ENCODE results near the gene GIGYF1. TPM values are rescaled to one million over a fixed set of nuclear protein-coding genes. Genes with fewer than 3 reads are reported as not detected.

The GIGYF1 gene
- total and polyA plus RNA-seq, 2 of the 13 experiments (the other 11 are each of a cell fraction or from before 2014, with no cell fraction given) = 7.6 to 16.1 TPM

- no peak for TF ChIP-seq BRF2 (CRISPR knock-in tag; IDR thresholded peaks at IDR 0.05)
- no peak for TF ChIP-seq PRDM15 (CRISPR knock-in tag; IDR thresholded peaks at IDR 0.05)
- peak; percentile 52; the same call in 1 of the 2 replicates for TF ChIP-seq ZNF263 (CRISPR knock-in tag; IDR thresholded peaks at IDR 0.05)
- no peak for TF ChIP-seq ERF (CRISPR knock-in tag; IDR thresholded peaks at IDR 0.05)
- no peak for TF ChIP-seq GPN1 (CRISPR knock-in tag; IDR thresholded peaks at IDR 0.05; ENCODE audit: borderline replicate concordance)
- no peak for TF ChIP-seq ZNF18 (CRISPR knock-in tag; IDR thresholded peaks at IDR 0.05; ENCODE audit: insufficient replicate concordance)
- TF ChIP-seq, protein P1, sequence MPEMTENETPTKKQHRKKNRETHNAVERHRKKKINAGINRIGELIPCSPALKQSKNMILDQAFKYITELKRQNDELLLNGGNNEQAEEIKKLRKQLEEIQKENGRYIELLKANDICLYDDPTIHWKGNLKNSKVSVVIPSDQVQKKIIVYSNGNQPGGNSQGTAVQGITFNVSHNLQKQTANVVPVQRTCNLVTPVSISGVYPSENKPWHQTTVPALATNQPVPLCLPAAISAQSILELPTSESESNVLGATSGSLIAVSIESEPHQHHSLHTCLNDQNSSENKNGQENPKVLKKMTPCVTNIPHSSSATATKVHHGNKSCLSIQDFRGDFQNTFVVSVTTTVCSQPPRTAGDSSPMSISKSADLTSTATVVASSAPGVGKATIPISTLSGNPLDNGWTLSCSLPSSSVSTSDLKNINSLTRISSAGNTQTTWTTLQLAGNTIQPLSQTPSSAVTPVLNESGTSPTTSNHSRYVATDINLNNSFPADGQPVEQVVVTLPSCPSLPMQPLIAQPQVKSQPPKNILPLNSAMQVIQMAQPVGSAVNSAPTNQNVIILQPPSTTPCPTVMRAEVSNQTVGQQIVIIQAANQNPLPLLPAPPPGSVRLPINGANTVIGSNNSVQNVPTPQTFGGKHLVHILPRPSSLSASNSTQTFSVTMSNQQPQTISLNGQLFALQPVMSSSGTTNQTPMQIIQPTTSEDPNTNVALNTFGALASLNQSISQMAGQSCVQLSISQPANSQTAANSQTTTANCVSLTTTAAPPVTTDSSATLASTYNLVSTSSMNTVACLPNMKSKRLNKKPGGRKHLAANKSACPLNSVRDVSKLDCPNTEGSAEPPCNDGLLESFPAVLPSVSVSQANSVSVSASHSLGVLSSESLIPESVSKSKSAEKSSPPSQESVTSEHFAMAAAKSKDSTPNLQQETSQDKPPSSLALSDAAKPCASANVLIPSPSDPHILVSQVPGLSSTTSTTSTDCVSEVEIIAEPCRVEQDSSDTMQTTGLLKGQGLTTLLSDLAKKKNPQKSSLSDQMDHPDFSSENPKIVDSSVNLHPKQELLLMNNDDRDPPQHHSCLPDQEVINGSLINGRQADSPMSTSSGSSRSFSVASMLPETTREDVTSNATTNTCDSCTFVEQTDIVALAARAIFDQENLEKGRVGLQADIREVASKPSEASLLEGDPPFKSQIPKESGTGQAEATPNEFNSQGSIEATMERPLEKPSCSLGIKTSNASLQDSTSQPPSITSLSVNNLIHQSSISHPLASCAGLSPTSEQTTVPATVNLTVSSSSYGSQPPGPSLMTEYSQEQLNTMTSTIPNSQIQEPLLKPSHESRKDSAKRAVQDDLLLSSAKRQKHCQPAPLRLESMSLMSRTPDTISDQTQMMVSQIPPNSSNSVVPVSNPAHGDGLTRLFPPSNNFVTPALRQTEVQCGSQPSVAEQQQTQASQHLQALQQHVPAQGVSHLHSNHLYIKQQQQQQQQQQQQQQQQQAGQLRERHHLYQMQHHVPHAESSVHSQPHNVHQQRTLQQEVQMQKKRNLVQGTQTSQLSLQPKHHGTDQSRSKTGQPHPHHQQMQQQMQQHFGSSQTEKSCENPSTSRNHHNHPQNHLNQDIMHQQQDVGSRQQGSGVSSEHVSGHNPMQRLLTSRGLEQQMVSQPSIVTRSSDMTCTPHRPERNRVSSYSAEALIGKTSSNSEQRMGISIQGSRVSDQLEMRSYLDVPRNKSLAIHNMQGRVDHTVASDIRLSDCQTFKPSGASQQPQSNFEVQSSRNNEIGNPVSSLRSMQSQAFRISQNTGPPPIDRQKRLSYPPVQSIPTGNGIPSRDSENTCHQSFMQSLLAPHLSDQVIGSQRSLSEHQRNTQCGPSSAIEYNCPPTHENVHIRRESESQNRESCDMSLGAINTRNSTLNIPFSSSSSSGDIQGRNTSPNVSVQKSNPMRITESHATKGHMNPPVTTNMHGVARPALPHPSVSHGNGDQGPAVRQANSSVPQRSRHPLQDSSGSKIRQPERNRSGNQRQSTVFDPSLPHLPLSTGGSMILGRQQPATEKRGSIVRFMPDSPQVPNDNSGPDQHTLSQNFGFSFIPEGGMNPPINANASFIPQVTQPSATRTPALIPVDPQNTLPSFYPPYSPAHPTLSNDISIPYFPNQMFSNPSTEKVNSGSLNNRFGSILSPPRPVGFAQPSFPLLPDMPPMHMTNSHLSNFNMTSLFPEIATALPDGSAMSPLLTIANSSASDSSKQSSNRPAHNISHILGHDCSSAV (CRISPR knock-in tag; IDR thresholded peaks at IDR 0.05; ENCODE audit: borderline replicate concordance) = no peak
- TF ChIP-seq GFI1 (CRISPR knock-in tag; IDR thresholded peaks at IDR 0.05; ENCODE audit: borderline replicate concordance) = 0 out of 2 replicates have a peak, but pooled peaks have one; percentile 5
- TF ChIP-seq NR2F2 (IDR thresholded peaks at IDR 0.05; ENCODE audit: borderline replicate concordance, low read depth) = no peak
- TF ChIP-seq, protein P2, sequence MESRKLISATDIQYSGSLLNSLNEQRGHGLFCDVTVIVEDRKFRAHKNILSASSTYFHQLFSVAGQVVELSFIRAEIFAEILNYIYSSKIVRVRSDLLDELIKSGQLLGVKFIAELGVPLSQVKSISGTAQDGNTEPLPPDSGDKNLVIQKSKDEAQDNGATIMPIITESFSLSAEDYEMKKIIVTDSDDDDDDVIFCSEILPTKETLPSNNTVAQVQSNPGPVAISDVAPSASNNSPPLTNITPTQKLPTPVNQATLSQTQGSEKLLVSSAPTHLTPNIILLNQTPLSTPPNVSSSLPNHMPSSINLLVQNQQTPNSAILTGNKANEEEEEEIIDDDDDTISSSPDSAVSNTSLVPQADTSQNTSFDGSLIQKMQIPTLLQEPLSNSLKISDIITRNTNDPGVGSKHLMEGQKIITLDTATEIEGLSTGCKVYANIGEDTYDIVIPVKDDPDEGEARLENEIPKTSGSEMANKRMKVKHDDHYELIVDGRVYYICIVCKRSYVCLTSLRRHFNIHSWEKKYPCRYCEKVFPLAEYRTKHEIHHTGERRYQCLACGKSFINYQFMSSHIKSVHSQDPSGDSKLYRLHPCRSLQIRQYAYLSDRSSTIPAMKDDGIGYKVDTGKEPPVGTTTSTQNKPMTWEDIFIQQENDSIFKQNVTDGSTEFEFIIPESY (CRISPR knock-in tag; IDR thresholded peaks at IDR 0.05) = no peak
- no peak for TF ChIP-seq ZSCAN30 (CRISPR knock-in tag; IDR thresholded peaks at IDR 0.05)
Measured at GRCh38 chr7:100673942-100674410, 20.1 kb downstream of the GIGYF1 start (continued).

Data from HepG2 (cell line).